Prostate gland (tissue), 1 donor: ENCODE data around the gene WDR3.

Experiments used
- POLR2A ChIP-seq: fragments of 450-650 bp; IDR thresholded peaks from one replicate; pipeline ENCODE4 v1.6.1; 2016; ENCODE audit warnings: antibody characterized with exemption, mild to moderate bottlenecking
- POLR2AphosphoS5 ChIP-seq: sonication (generic); formaldehyde crosslinking; IDR thresholded peaks from one replicate; pipeline ENCODE4 v1.6.1; 2017; ENCODE audit warnings: antibody characterized with exemption

DNA sequence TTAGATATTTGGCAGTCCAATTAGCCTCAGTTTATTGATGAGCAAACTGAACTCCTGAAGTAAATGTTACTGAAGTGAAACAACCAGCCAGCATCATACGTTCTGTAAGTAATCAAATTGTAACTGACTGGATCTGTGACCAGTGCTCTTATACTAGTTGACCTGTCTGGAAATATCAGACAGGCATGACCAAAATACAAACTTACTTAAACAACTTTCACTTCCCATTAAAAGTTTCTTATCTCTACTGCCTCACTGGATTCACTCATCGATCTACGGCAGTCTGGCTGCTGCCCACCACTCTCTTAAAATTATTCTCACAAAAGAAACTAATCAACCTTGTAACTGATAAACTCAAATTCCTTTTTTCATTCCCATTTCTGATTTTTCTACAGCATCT, 56.4 kb downstream of the WDR3 start:
- TF ChIP-seq POLR2A: no peak
- TF ChIP-seq POLR2AphosphoS5: no peak
